GF-D8 (cell line): ENCODE data around the gene OTX1.
"Not testable (repeated sequence)": the region's sequence is repeated elsewhere in the genome, so short reads cannot be mapped to it uniquely, and the experiment has no call there.

Source experiments
- DNase-seq: peaks from one replicate; lab custom pipeline; 2025; lab: John Stamatoyannopoulos, UW

Gene OTX1

GRCh38 chr2:63050334-63051041 lies at the start of gene OTX1:
OTX1 (plus strand) TSS chr2:63050830; CDS start chr2:63052991, 2,161 bp downstream.
- peak; percentile 60 for DNase-seq

- DNase-seq, result no peak
These were observed 49.1 kb upstream of the OTX1 start for GRCh38 chr2:63001576-63001975.

GRCh38 chr2:63003351-63003750 lies 47.3 kb upstream of the OTX1 start:
- no peak for DNase-seq

GRCh38 chr2:63007813-63008458 lies 42.7 kb upstream of the OTX1 start:
- DNase-seq, result no peak

- DNase-seq, result no peak
These were observed 41.8 kb upstream of the OTX1 start for GRCh38 chr2:63008838-63009237.

- no peak for DNase-seq
These were observed 41.1 kb upstream of the OTX1 start for GRCh38 chr2:63009490-63009889.

- no peak for DNase-seq
These were observed 38.1 kb upstream of the OTX1 start for GRCh38 chr2:63012541-63012940.

GRCh38 chr2:63013438-63013837 lies 37.2 kb upstream of the OTX1 start:
- DNase-seq, result no peak

- DNase-seq, result no peak
These were observed 35.2 kb upstream of the OTX1 start for GRCh38 chr2:63015389-63015788.

- no peak for DNase-seq
These were observed 32.2 kb upstream of the OTX1 start for GRCh38 chr2:63018439-63018838.

- not testable (repeated sequence) for DNase-seq
These were observed 30.9 kb upstream of the OTX1 start for GRCh38 chr2:63019686-63020085.

- DNase-seq, result peak; percentile 28
These were observed 27.2 kb upstream of the OTX1 start for GRCh38 chr2:63023444-63023843.

- no peak for DNase-seq
These were observed 23.4 kb upstream of the OTX1 start for GRCh38 chr2:63027220-63027619.

GRCh38 chr2:63029058-63029457 lies 21.6 kb upstream of the OTX1 start:
- no peak for DNase-seq

GRCh38 chr2:63034526-63034925 lies 16.1 kb upstream of the OTX1 start:
- no peak for DNase-seq

GRCh38 chr2:63035169-63035568 lies 15.5 kb upstream of the OTX1 start:
- DNase-seq, result no peak

GRCh38 chr2:63035660-63036059 lies 15.0 kb upstream of the OTX1 start:
- no peak for DNase-seq

- no peak for DNase-seq
These were observed 12.6 kb upstream of the OTX1 start for GRCh38 chr2:63038034-63038433.

GRCh38 chr2:63040586-63040985 lies 10.0 kb upstream of the OTX1 start:
- no peak for DNase-seq

GRCh38 chr2:63041592-63041991 lies 9.0 kb upstream of the OTX1 start:
- DNase-seq, result no peak

- DNase-seq, result no peak
These were observed 6.0 kb upstream of the OTX1 start for GRCh38 chr2:63044362-63045327.

- DNase-seq, result no peak
These were observed 4.1 kb upstream of the OTX1 start for GRCh38 chr2:63046552-63046951.

GRCh38 chr2:63046961-63047320 lies 3.7 kb upstream of the OTX1 start:
- DNase-seq, result no peak
